Esophagus squamous epithelium (tissue), 5 donors: ENCODE data around the gene SCRN3. TPM values are rescaled to one million over a fixed set of nuclear protein-coding genes. Genes with fewer than 3 reads are reported as not detected.
"Not testable (repeated sequence)": the region's sequence is repeated elsewhere in the genome, so short reads cannot be mapped to it uniquely, and the experiment has no call there.

ENCODE experiments used
- DNase-seq: peaks from one replicate; lab custom pipeline; 2025; lab: John Stamatoyannopoulos, UW
- H3K27ac ChIP-seq, 4 donors: fragments of 200-600 bp; sonication (generic); one replicate each; pipeline ENCODE4 v1.5.1; 2016 to 2019; ENCODE audit warnings: mild to moderate bottlenecking in 1 of 4
- H3K27me3 ChIP-seq, 4 donors: fragments of 200-600 bp; sonication (generic); 1 replicate in 3 of 4; 2 replicates in 1 of 4; pipeline versions ENCODE4 v1.5.1 to v1.6.0; 2017 to 2021; ENCODE audit warnings: antibody characterized with exemption in 1 of 4
- H3K36me3 ChIP-seq, 3 donors: fragments of 200-600 bp; sonication (generic); one replicate each; pipeline ENCODE4 v1.5.1; 2016 to 2019
- H3K4me1 ChIP-seq, 3 donors: fragments of 200-600 bp; sonication (generic); one replicate each; pipeline ENCODE4 v1.5.1; 2017 to 2019
- H3K4me3 ChIP-seq, 4 donors: fragments of 200-600 bp; sonication (generic); 1 replicate in 3 of 4; 2 replicates in 1 of 4; pipeline ENCODE4 v1.5.1; 2016 to 2019; ENCODE audit warnings: mild to moderate bottlenecking in 2 of 4, moderate library complexity in 1 of 4
- H3K9me3 ChIP-seq, 3 donors: fragments of 200-600 bp; sonication (generic); one replicate each; pipeline ENCODE4 v1.5.1; 2016 to 2019
- CTCF ChIP-seq, 6 experiments: fragments of 450-650 bp in 4 of 6; fragments of 200-600 bp in 2 of 6; sonication (generic) in 2 of 6; IDR thresholded peaks; one replicate each; pipeline ENCODE4 v1.5.1; 2016 to 2019; ENCODE audit warnings: antibody characterized with exemption in 6 of 6, mild to moderate bottlenecking in 4 of 6, moderate library complexity in 4 of 6
- POLR2A ChIP-seq, 4 donors: fragments of 450-650 bp; IDR thresholded peaks; one replicate each; pipeline ENCODE4 v1.6.1; 2017; ENCODE audit warnings: antibody characterized with exemption in 4 of 4, mild to moderate bottlenecking in 4 of 4, moderate library complexity in 3 of 4
- WGBS, 2 donors: methylation state at CpG; one replicate each; pipeline ENCODE4 v1.1.5; 2018; 5-methylcytosine and 5-hydroxymethylcytosine counted together
- intact Hi-C: fragments of 100-400 bp; cut with DNase I; formaldehyde crosslinking; loops from one replicate; pipeline ENCODE4 v1.15.0; 2022
- total RNA-seq, 4 donors: library from RNA; depleted of rRNA; stranded (reverse); fragments of >200 nt; gene quantifications; one replicate each; pipeline ENCODE4 v1.1.0, GENCODE V29; 2016
- donor health status: DM: yes; HTN: yes; CAD: no.

SCRN3 gene
- total RNA-seq, result 10 to 100 TPM; 15.1 to 23.1 (median 18.7) TPM

- no peaks in the 10 kb centered on the region for H3K9me3 ChIP-seq
- no peaks in the 10 kb centered on the region for H3K27me3 ChIP-seq
- peaks cover 0 to 22% (median 0%) of the 10 kb centered on the region in 3 donors for H3K36me3 ChIP-seq
- DNase-seq, result peak; percentile 33
- H3K4me1 ChIP-seq, result peaks cover 18 to 48% (median 25%) of the 10 kb centered on the region in 3 donors
- H3K27ac ChIP-seq, result peak within 1 kb of the TSS; percentile 80 to 91 (median 87)
- intact Hi-C loops, result no loop called here
- TF ChIP-seq CTCF (IDR thresholded peaks at IDR 0.05) (peak in 1 of 6 experiments; percentile 12), POLR2A (IDR thresholded peaks at IDR 0.05) (peak in 1 of 4 donors; percentile 6)
- H3K4me3 ChIP-seq, result peak within 1 kb of the TSS; percentile 66 to 93 (median 84)
- 1% methylated on average over 18 to 33 of the region's 35 CpGs for WGBS, 2 donors
These were observed at the start of gene SCRN3 for GRCh38 chr2:174395284-174395968. TSS of gene SCRN3 (plus strand) at chr2:174395730. CDS start at chr2:174398284, 2,554 bp downstream.

- TF ChIP-seq POLR2A (IDR thresholded peaks at IDR 0.05), result no peak
- peak in 1 of 6 experiments; percentile 29 for TF ChIP-seq CTCF (IDR thresholded peaks at IDR 0.05)
- Histone ChIP-seq H3K27ac (no peak overlapping the region), H3K4me1 (peaks cover 0 to 2% (median 0%) of the 10 kb centered on the region in 3 donors), H3K9me3 (no peaks in the 10 kb centered on the region), H3K27me3 (peaks cover 0 to 8% (median 0%) of the 10 kb centered on the region in 4 donors), H3K36me3 (peaks cover 0 to 66% (median 7%) of the 10 kb centered on the region in 3 donors), H3K4me3 (no peak overlapping the region)
- DNase-seq, result no peak
- intact Hi-C loops, result no loop called here
- 73 to 79% methylated on average over 2 of the region's 2 CpGs for WGBS, 2 donors
These were observed 45.5 kb upstream of the SCRN3 start for GRCh38 chr2:174350018-174350417.

- no peak for DNase-seq
- Histone ChIP-seq H3K27ac (no peak overlapping the region), H3K36me3 (peaks cover 0 to 66% (median 7%) of the 10 kb centered on the region in 3 donors), H3K9me3 (no peaks in the 10 kb centered on the region), H3K4me3 (no peak overlapping the region), H3K4me1 (no peaks in the 10 kb centered on the region), H3K27me3 (peaks cover 0 to under 1% (median 0%) of the 10 kb centered on the region in 4 donors)
- WGBS, 2 donors, result 89 to 95% methylated on average over 2 of the region's 2 CpGs
- intact Hi-C loops, result no loop called here
- TF ChIP-seq POLR2A (IDR thresholded peaks at IDR 0.05) (no peak), CTCF (IDR thresholded peaks at IDR 0.05) (no peak)
These were observed 44.8 kb upstream of the SCRN3 start for GRCh38 chr2:174350593-174351181.

- Histone ChIP-seq H3K4me1 (no peaks in the 10 kb centered on the region), H3K27me3 (no peaks in the 10 kb centered on the region), H3K27ac (no peak overlapping the region), H3K36me3 (peaks cover 0 to 61% (median 7%) of the 10 kb centered on the region in 3 donors), H3K9me3 (no peaks in the 10 kb centered on the region), H3K4me3 (no peak overlapping the region)
- intact Hi-C loops, result no loop called here
- WGBS, 2 donors, result 88 to 100% methylated on average over 1 of the region's 1 CpG
- TF ChIP-seq CTCF (IDR thresholded peaks at IDR 0.05) (no peak), POLR2A (IDR thresholded peaks at IDR 0.05) (no peak)
- no peak for DNase-seq
These were observed 42.5 kb upstream of the SCRN3 start for GRCh38 chr2:174353004-174353403.

- 94 to 98% methylated on average over 2 of the region's 2 CpGs for WGBS, 2 donors
- H3K36me3 ChIP-seq, result peaks cover 0 to 49% (median 0%) of the 10 kb centered on the region in 3 donors
- no peak overlapping the region for H3K27ac ChIP-seq
- DNase-seq, result no peak
- H3K4me3 ChIP-seq, result no peak overlapping the region
- no peaks in the 10 kb centered on the region for H3K4me1 ChIP-seq
- intact Hi-C loops, result no loop called here
- H3K9me3 ChIP-seq, result no peaks in the 10 kb centered on the region
- TF ChIP-seq CTCF (IDR thresholded peaks at IDR 0.05), result no peak
- TF ChIP-seq POLR2A (IDR thresholded peaks at IDR 0.05), result no peak
- no peaks in the 10 kb centered on the region for H3K27me3 ChIP-seq
These were observed 39.2 kb upstream of the SCRN3 start for GRCh38 chr2:174356347-174356746.

GRCh38 chr2:174359663-174360062, 35.9 kb upstream of the SCRN3 start:
- WGBS, 2 donors, result 94 to 99% methylated on average over 4 of the region's 4 CpGs

More at GRCh38 chr2:174359663-174360062, 35.9 kb upstream of the SCRN3 start:
- H3K4me3 ChIP-seq, H3K9me3 ChIP-seq, H3K27ac ChIP-seq, intact Hi-C loops, H3K27me3 ChIP-seq, DNase-seq, H3K4me1 ChIP-seq: not testable (repeated sequence)
- peaks cover 0 to 52% (median 0%) of the 10 kb centered on the region in 3 donors for H3K36me3 ChIP-seq
